Liver (tissue), 3 donors: ENCODE data around the gene EYA4.

Source experiments
- ATF3 ChIP-seq: IDR thresholded peaks from 2 replicates; pipeline ENCODE4 v1.6.1; 2016; ENCODE audit warnings: antibody characterized with exemption
- EGR1 ChIP-seq, 2 donors: IDR thresholded peaks; 2 replicates each; pipeline ENCODE4 v1.6.1; 2016 to 2018; ENCODE audit warnings: antibody characterized with exemption in 2 of 2, low read depth in 2 of 2
- GABPA ChIP-seq, 2 donors: IDR thresholded peaks in 1 of 2; conservative IDR thresholded peaks in 1 of 2; 2 replicates each; pipeline ENCODE4 v1.6.1; 2016; ENCODE audit warnings: antibody characterized with exemption in 2 of 2, mild to moderate bottlenecking in 1 of 2, moderate library complexity in 1 of 2
- TF ChIP-seq, protein P1 (sequence below): fragments of 150-350 bp; IDR thresholded peaks from 2 replicates; pipeline ENCODE4 v1.5.1; 2017; ENCODE audit warnings: improper control_type of control experiment, low read depth, low read length; ENCODE audit not compliant: missing input control
- donor health status: healthy.
- donor health status: healthy.

DNA sequence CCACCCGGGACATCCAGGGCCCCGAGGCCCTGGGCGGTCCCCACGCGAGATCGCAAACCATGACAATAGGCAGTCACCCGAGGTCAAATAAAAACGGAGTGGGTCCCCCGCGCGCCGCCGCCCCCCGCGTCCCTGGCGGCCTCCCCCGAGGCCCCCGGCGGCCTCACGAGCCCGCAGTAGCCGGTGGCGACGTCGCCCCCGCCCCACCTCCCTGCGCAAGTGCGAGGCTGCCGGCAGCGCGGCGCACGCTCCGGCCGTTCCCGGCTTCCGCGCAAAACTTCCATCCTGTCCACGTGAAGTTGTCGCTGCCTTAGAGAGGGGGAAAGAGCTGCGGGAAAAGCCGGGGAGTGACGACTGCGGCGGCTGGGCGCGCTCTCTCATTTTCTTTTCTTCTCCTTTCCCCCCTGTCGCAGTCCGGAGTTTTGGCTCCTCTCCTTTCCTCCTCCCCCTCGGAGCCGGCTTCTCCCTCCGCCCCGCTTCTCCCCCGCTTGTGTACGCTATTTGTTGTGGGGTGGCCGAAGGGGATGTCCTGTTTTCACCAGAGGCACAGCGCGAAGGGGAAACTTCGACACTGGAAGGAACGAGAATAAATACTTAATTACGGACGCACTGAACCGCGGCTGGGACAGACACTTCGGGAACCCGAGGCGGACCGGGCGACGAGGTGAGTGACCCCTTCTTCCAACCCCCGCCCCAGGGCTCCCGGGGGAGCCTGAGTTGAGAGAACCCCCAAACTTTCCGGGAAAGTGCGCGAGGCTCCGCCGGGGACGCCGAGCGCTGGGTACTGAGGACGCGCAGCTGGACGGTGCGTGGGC is at the start of gene EYA4:
- TF ChIP-seq ATF3 = no peak
- TF ChIP-seq, protein P1, sequence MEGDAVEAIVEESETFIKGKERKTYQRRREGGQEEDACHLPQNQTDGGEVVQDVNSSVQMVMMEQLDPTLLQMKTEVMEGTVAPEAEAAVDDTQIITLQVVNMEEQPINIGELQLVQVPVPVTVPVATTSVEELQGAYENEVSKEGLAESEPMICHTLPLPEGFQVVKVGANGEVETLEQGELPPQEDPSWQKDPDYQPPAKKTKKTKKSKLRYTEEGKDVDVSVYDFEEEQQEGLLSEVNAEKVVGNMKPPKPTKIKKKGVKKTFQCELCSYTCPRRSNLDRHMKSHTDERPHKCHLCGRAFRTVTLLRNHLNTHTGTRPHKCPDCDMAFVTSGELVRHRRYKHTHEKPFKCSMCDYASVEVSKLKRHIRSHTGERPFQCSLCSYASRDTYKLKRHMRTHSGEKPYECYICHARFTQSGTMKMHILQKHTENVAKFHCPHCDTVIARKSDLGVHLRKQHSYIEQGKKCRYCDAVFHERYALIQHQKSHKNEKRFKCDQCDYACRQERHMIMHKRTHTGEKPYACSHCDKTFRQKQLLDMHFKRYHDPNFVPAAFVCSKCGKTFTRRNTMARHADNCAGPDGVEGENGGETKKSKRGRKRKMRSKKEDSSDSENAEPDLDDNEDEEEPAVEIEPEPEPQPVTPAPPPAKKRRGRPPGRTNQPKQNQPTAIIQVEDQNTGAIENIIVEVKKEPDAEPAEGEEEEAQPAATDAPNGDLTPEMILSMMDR = no peak
- no peak for TF ChIP-seq GABPA (IDR thresholded peaks at IDR 0.05 in 1 of 2, conservative IDR thresholded peaks at IDR 0.05 in 1 of 2)
- no peak for TF ChIP-seq EGR1 (IDR thresholded peaks at IDR 0.05; ENCODE audit: low read depth in 2 of 2)
